ENCODE measurements around the gene GRAP.

The GRAP gene

GRCh38 chr17:19001907-19002590 lies 44.7 kb downstream of the GRAP start:
- DNase-seq, result no peak

GRCh38 chr17:19000531-19001325 lies 46.0 kb downstream of the GRAP start:
- DNase-seq, result no peak

GRCh38 chr17:18999911-19000310 lies 46.8 kb downstream of the GRAP start:
- no peak for DNase-seq

- DNase-seq, result no peak
Observed at GRCh38 chr17:18999394-18999793, 47.4 kb downstream of the GRAP start.

GRCh38 chr17:18997650-18998196 lies 49.0 kb downstream of the GRAP start:
- DNase-seq, result no peak

GRCh38 chr17:18996458-18996857 lies 50.3 kb downstream of the GRAP start:
- no peak for DNase-seq

GRCh38 chr17:18995220-18995619 lies 51.5 kb downstream of the GRAP start:
- DNase-seq, result no peak

GRCh38 chr17:18994631-18995030 lies 52.1 kb downstream of the GRAP start:
- DNase-seq, result no peak

GRCh38 chr17:18993905-18994526 lies 52.7 kb downstream of the GRAP start:
- DNase-seq, result no peak

GRCh38 chr17:18992454-18993130 lies 54.2 kb downstream of the GRAP start:
- peak; percentile 85 for DNase-seq

GRCh38 chr17:18991531-18992315 lies 55.0 kb downstream of the GRAP start:
- no peak for DNase-seq

- DNase-seq, result no peak
Observed at GRCh38 chr17:18990331-18990730, 56.4 kb downstream of the GRAP start.

- no peak for DNase-seq
Observed at GRCh38 chr17:18988546-18989173, 58.1 kb downstream of the GRAP start.

GRCh38 chr17:18987862-18988545 lies 58.8 kb downstream of the GRAP start:
- no peak for DNase-seq

- DNase-seq, result no peak
Observed at GRCh38 chr17:18987230-18987610, 59.5 kb downstream of the GRAP start.

- no peak for DNase-seq
Observed at GRCh38 chr17:18986541-18987229, 60.1 kb downstream of the GRAP start.

GRCh38 chr17:18985475-18985874 lies 61.3 kb downstream of the GRAP start:
- DNase-seq, result no peak

- no peak for DNase-seq
Observed at GRCh38 chr17:18984273-18985114, 62.3 kb downstream of the GRAP start.

GRCh38 chr17:18981642-18982424 lies 64.9 kb downstream of the GRAP start:
- no peak for DNase-seq

Measured in NCI-H510A (cell line).